AG10803 (cell line): Measurements from ENCODE around the gene POLA2.

Source experiments
- DNase-seq: peaks from one replicate; pipeline ENCODE4 v3.0.0; 2010; ENCODE audit warnings: low read depth
- H3K4me3 ChIP-seq: 2 replicates; pipeline ENCODE4 v1.5.1; 2011; ENCODE audit warnings: mild to moderate bottlenecking, low read length, control low read depth
- CTCF ChIP-seq: conservative IDR thresholded peaks from 2 replicates; pipeline ENCODE4 v1.5.1; 2011; ENCODE audit warnings: mild to moderate bottlenecking, low read length, control low read depth, inconsistent platforms

Gene POLA2

GRCh38 chr11:65287601-65288000, 25.8 kb downstream of the POLA2 start:
- DNase-seq: no peak
- TF ChIP-seq CTCF: no peak
- H3K4me3 ChIP-seq: no peak overlapping the region

GRCh38 chr11:65288706-65289536, 27.2 kb downstream of the POLA2 start:
- peak; percentile 84 for DNase-seq
- no peak overlapping the region for H3K4me3 ChIP-seq
- no peak for TF ChIP-seq CTCF

GRCh38 chr11:65290448-65291165, 28.8 kb downstream of the POLA2 start:
- TF ChIP-seq CTCF: no peak
- H3K4me3 ChIP-seq: peak overlapping the region; percentile 14
- DNase-seq: peak; percentile 100

GRCh38 chr11:65291613-65292012, 29.9 kb downstream of the POLA2 start:
- no peak for TF ChIP-seq CTCF
- H3K4me3 ChIP-seq: peak overlapping the region; percentile 49
- peak; percentile 84 for DNase-seq

GRCh38 chr11:65292890-65293289, 31.1 kb downstream of the POLA2 start:
- no peak overlapping the region for H3K4me3 ChIP-seq
- TF ChIP-seq CTCF: no peak
- DNase-seq: peak; percentile 71

GRCh38 chr11:65293909-65294381, 32.2 kb downstream of the POLA2 start:
- no peak overlapping the region for H3K4me3 ChIP-seq
- no peak for TF ChIP-seq CTCF
- DNase-seq: no peak

- TF ChIP-seq CTCF: no peak
- no peak overlapping the region for H3K4me3 ChIP-seq
- DNase-seq: no peak
Observed at GRCh38 chr11:65295001-65295400, 33.2 kb downstream of the POLA2 start.
